GM19351 (cell line): Measurements from ENCODE around the gene IFT172.
"Not testable (repeated sequence)": the region's sequence is repeated elsewhere in the genome, so short reads cannot be mapped to it uniquely, and the experiment has no call there.

Source experiments
- ATAC-seq: cut with Tn5 transposase; IDR thresholded peaks from one replicate; pipeline ENCODE4 v1.9.1; 2021; ENCODE audit warnings: mild to moderate bottlenecking, moderate library complexity; ENCODE audit not compliant: unreplicated experiment

The IFT172 gene

GRCh38 chr2:27428213-27428977 is 61.1 kb downstream of the IFT172 start, which contains the start of gene NRBP1:
NRBP1 (plus strand) TSS chr2:27428631; CDS start chr2:27433274, 4,643 bp downstream.
- ATAC-seq, result peak; percentile 79

- no peak for ATAC-seq
These were observed 61.7 kb downstream of the IFT172 start for GRCh38 chr2:27427863-27428212.

GRCh38 chr2:27425039-27425438 is 64.5 kb downstream of the IFT172 start:
- not testable (repeated sequence) for ATAC-seq

GRCh38 chr2:27422958-27423357 is 66.6 kb downstream of the IFT172 start:
- no peak for ATAC-seq

- no peak for ATAC-seq
These were observed 67.8 kb downstream of the IFT172 start for GRCh38 chr2:27421660-27422250.

- ATAC-seq, result no peak
These were observed 68.5 kb downstream of the IFT172 start for GRCh38 chr2:27420996-27421395.

GRCh38 chr2:27416151-27416550 is 73.4 kb downstream of the IFT172 start:
- ATAC-seq, result no peak

GRCh38 chr2:27412419-27413152 is 77.0 kb downstream of the IFT172 start:
- ATAC-seq, result no peak

GRCh38 chr2:27409321-27410073 is 80.0 kb downstream of the IFT172 start, which contains the start of gene PPM1G:
PPM1G (minus strand) TSS chr2:27409591; CDS start chr2:27409422, 169 bp downstream.
- peak; percentile 88 for ATAC-seq

GRCh38 chr2:27408601-27409320 is 80.8 kb downstream of the IFT172 start:
- ATAC-seq, result peak; percentile 30

- ATAC-seq, result no peak
These were observed 81.6 kb downstream of the IFT172 start for GRCh38 chr2:27407798-27408491.

GRCh38 chr2:27400348-27401135 is 89.0 kb downstream of the IFT172 start:
- no peak for ATAC-seq

GRCh38 chr2:27398962-27399361 is 90.6 kb downstream of the IFT172 start:
- no peak for ATAC-seq
